GM21619 (cell line): ENCODE results near the gene RARA.

Experiments used
- ATAC-seq: cut with Tn5 transposase; IDR thresholded peaks from one replicate; pipeline ENCODE4 v1.9.1; 2021; ENCODE audit not compliant: unreplicated experiment

The RARA gene

DNA sequence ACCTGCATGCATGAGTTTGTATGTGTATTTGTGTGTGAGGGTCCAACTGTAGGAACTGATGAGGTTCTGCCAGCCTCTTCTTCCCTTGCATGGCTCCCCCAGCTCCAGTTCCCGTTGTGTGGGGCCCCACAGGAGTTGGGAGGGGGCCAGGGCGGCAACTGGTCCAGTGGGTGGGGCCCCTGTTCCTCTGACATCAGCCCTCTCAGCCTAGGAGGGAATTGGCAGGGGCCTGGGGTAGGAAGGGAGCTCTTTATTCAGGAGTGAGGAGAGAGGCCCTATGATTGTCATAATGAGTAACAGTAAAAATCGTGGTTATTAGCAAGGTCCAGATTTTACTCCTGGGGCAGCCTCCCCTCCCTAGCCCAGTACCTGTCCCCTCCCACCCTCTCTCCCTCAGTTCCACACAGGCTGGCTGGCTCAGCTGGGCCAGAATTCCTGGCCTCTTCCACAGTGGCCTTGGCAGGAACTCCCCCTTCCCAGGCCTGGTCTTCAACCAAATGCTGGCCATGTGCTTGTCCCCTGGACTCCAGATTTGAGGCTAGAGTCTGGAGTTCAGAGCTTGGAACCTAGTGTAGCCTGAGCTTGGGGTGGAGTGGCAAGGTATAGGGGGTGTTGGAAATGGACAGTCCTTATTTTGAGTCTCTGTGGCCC is 18.9 kb downstream of the RARA start:
- ATAC-seq: no peak

DNA sequence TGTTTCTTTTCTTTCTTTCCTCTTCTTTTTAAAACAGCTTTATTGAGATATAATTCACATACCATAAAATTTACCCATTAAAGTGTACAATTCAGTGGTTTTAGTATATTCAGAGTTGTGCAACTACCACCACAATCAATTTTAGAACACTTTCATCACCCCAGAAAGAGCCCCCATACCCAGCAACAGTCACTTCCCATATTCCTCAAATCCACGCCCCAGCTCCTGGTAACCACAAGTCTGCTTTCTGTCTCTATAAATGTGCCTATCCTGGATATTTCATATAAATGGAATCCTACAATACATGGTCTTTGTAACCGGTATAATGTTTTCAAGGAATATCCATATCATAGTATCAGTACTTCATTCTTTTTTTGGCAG is 19.4 kb downstream of the RARA start:
- no peak for ATAC-seq

DNA sequence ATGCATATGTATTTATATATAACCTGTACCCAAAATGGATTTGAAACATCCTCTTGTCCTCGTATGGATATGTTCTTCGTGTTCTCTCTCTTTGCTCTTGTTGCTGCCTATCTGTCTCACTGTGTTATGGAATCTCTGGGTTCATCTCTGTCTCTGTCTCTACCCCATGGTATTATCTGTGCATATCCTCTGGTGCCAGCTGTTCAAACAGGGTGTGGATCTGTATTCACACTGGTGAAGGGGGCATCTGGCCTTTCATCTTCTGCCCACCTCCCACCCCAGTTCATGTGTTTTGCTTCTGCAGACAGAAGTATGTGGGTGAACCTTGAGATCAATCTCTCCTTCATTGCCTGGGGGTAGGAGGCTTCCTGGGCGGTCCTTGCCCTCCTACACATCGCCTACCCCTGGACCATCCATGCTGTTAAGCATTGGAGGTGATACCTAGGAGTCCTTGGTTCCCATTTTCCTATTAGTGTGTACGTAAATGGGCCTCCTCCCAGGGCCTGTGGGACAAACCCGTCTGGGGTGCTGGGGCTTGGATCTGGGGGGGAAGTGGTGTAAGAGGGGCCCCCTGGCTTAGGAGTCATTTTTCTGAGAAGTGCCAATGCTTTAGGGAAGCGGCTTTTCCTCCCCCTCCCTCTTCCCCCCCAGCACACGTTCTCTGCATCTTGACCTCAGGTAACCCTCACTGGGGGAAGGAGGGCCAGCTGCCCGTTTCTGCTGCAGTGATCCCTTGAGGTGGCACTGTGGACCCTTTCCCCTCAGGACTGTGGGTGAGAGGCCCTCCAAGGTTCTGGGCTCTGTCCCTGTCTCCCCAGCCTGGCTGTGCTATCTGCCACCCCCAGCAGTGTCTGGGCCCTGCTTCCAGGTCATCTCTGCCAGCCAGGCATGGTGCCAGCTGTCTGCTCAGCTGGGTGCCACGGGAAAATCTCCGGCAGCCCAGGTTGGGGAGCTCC is 21.1 kb downstream of the RARA start:
- ATAC-seq: no peak

GRCh38 chr17:40330850-40331470 is 22.0 kb downstream of the RARA start:
- no peak for ATAC-seq

- ATAC-seq: no peak
Measured at GRCh38 chr17:40331743-40332641, 23.0 kb downstream of the RARA start.

- no peak for ATAC-seq
Measured at GRCh38 chr17:40333781-40334448, 24.9 kb downstream of the RARA start.

GRCh38 chr17:40335620-40336019 is 26.6 kb downstream of the RARA start:
- ATAC-seq: no peak

- no peak for ATAC-seq
Measured at GRCh38 chr17:40337351-40337750, 28.4 kb downstream of the RARA start.

DNA sequence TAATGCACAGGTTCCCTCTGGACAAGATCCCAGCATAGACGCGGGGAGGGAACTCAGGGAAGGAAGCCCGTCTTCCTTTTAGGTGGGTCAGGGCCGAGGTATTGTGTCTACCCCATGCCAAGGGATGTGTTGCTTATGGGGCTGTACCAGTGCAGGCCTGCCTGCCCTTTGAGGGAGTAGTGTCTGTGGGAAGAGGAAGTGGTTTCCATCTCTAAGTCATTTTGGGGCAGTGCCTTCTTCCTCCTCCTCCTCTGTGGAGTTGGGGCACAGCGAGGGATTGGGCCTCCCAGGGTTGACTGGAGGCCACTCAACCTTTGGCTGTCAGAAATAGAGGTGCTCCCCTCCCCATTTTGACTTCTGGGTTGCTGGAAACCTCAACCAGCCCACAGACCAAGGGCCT is 29.1 kb downstream of the RARA start:
- no peak for ATAC-seq

DNA sequence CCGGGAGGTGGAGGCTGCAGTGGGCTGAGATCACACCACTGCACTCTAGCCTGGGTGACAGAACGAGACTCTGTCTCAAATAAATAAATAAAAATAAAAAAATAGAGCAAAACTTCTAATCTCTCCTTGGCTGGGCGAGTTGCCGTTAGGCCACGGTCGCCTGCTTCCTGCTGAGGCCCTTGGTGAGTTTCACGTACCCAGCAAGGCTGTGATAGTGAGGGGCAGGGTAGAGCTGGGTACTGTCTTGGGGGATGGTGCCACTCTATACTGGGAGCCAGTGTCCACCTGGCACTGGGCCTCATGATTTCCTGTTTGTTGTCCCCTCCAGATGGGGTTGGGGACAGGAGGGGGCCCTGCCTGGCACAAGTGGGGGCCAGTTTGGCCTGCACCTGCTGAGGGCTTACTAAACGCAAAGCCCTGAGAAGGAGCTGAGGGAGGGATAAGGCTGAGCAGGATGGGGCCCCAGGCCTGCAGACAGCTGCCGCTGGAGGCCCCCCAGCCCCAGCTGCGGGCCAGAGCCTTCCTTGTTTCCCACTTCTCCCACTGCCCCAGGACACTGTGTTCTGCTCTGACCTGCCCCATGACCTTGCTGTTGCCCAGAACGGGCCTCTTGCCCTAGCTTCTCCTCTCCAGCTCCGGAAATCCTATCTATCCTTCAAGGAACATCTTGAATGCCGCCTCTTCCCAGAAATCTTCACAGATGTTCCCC is 30.1 kb downstream of the RARA start:
- ATAC-seq: no peak

- no peak for ATAC-seq
Measured at GRCh38 chr17:40340327-40340726, 31.3 kb downstream of the RARA start.

- ATAC-seq: peak; percentile 58
Measured at GRCh38 chr17:40340880-40341807, 32.2 kb downstream of the RARA start.

DNA sequence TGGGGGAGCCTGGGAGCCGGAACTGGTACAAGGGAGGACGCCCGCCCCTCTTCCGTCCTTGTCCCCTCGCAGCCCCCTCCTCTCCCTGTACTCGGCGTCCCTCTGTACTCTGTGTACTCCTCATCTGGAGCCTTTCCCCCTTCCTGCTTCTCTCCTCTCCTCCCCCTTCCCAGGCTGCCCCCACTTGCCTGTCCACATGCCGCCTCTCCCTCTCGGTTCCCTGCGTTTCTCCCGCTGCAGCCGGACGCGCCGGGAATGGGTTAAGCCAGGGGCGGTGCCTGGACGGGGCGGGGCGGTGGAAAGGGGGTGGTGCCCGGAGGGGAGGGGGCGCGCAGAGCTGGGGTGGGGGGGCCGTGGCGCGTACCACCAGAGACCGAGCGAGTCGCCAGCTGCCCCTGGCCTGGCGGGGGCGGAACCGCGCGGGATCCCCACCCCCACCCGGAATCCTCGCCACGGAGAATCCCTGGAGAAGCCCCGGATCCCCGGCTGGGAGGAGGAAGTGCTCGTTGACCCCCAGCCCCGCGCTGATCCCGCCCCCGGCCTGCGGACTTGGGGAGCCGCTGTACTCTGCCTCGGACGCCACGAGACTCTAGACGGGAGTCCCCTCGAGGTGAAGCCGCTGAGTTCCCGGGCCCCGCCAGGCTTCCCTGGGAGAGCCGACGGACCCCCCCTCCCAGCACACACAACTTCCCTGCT is 33.0 kb downstream of the RARA start:
- no peak for ATAC-seq

GRCh38 chr17:40342504-40343218 is 33.7 kb downstream of the RARA start:
- no peak for ATAC-seq

GRCh38 chr17:40343219-40344119 is 34.5 kb downstream of the RARA start:
- no peak for ATAC-seq

GRCh38 chr17:40344421-40345160 is 35.6 kb downstream of the RARA start:
- no peak for ATAC-seq
